HG02840 (cell line): ENCODE data around the gene ARHGEF39.
"Not testable (repeated sequence)": the region's sequence is repeated elsewhere in the genome, so short reads cannot be mapped to it uniquely, and the experiment has no call there.

ENCODE experiments used
- ATAC-seq: cut with Tn5 transposase; IDR thresholded peaks from one replicate; pipeline ENCODE4 v1.9.1; 2021; ENCODE audit warnings: mild to moderate bottlenecking, moderate library complexity, moderate number of reproducible peaks; ENCODE audit not compliant: unreplicated experiment, low FRiP score

ARHGEF39 gene

DNA sequence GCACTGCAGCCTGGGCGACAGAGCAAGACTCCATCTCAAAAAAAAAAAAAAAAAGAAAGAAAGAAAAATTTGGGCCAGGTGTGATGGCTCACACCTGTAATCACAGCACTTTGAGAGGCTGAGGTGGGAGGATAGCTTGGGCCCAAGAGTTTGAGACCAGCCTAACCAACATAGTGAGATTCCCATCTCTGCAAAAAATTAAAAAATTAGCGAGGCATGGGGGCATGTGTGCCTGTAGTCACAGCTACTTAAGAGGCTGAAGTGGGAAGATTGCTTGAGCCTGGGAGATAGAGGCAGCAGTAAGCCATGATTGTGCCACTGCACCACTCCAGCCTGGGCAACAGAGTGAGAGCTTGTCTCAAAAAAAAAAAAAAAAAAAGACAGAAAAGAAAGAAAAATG is 11.4 kb downstream of the ARHGEF39 start:
- no peak for ATAC-seq

DNA sequence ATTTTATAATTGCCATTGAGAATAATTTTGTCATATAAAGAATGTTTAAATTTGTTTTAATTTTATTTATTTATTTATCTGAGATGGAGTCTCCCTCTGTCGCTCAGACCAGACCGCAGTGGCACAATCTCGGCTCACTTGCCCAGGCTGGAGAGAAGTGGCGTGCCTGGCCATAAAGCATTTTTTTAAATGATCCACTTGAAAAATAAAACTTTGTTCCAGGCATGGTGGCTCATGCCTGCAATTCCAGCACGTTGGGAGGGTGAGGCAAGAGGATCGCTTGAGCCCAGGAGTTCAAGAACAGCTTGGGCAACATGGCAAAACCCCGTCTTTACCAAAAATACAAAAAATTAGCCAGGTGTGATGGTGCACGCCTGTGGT is 12.2 kb downstream of the ARHGEF39 start:
- ATAC-seq = no peak

DNA sequence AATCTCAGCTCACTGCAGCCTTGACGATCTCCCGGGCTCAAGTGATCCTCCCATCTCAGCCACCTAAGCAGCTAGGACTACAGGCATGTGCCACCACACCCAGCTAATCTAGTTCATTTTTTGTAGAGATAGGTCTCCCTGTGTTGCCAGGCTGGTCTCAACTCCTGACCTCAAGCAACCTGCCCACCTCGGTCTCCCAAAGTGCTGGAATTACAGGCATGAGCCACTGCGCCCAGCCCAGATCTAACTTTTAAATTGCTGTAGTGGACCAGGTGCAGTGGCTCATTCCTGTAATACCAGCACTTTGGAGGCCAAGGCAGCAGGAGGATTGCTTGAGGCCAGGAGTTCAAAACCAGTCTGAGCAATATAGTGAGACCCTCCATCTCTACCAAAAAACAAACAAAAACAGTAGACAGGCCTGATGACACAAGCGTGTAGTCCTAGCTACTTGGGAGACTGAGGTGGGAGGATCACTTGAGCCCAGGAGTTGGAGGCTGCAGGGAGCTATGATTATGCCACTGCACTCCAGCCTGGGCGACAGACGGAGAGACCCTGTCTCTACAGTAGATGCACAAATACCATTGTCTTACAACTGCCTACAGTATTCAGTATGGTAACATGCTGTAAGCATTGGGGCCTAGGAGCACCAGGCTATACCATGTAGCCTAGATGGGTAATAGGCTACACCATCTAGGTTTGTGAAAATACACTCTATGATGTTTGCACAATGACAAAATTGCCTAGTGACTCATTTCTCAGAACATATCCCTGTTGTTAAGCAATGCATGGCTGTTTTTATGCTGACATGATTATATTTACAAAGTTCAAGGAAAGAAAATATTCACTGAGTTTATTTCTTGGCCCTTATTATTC is 12.8 kb downstream of the ARHGEF39 start:
- ATAC-seq = no peak

GRCh38 chr9:35650341-35651158 is 14.4 kb downstream of the ARHGEF39 start, which contains the start of gene SIT1:
TSS of gene SIT1 (minus strand) at chr9:35650931. CDS start at chr9:35650853, 78 bp downstream.
- no peak for ATAC-seq

DNA sequence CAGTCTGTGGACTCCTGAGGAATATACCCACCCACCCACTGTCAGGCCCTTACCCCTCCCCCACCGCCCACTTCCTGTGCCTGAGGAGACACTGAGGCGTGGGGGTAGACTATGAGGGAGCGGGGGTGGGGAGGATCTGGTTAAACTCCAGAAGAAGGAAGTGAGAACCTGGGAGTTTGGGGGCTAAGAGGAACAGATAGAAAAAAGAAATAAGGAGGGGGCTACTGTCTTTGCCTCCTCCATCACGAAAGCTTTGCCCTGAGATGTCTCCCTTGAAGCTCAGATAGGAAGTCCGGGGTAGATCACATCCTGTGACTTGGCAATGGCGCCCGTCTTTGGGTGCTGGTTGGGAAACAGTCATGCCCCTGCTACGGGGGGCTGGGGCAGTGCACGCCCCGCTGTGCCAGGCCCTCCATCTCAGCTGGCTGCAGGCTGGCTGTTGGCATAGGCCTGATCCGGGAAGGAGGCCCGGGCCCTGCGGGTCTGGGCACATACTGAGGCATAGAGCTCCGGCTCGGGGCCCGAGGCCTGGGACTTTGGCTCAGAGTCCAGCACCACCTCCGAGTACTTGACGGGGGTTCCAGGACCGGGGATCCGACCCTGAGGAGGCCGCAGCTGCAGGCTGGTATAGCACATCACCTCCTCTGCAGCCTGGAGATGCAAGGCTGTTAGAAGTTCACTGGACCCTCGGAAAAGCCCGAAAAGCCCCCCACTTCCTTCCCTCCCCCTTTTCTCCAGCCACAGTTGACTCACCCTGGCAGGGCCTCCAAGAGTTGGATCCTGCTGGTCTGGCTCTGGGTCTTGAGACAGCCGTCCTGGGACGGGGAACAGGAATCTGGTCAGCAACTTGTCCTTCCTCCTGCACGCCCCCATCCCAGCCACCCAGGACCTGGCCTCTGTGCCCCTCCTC is 15.3 kb downstream of the ARHGEF39 start:
- ATAC-seq = no peak

GRCh38 chr9:35646533-35647265 is 18.3 kb downstream of the ARHGEF39 start:
- peak; percentile 72 for ATAC-seq

- ATAC-seq = no peak
These were observed 18.9 kb downstream of the ARHGEF39 start for GRCh38 chr9:35646153-35646532.

DNA sequence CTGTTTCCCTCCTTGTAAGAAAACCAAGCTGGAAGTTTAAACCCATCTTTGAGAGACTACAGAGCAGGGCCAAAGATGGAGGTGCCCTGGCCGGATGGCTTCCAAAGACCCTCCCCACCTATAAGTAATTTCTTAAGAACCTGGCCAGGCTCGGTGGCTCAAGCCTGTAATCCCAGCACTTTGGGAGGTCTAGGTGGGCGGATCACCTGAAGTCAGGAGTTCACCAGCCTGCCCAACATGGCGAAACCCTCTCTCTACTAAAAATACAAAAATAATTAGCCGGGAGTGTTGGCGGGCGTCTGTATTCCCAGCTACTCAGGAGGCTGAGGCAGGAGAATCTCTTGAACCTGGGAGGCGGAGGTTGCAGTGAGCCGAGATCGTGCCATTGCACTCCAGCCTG is 19.3 kb downstream of the ARHGEF39 start:
- ATAC-seq = not testable (repeated sequence)

DNA sequence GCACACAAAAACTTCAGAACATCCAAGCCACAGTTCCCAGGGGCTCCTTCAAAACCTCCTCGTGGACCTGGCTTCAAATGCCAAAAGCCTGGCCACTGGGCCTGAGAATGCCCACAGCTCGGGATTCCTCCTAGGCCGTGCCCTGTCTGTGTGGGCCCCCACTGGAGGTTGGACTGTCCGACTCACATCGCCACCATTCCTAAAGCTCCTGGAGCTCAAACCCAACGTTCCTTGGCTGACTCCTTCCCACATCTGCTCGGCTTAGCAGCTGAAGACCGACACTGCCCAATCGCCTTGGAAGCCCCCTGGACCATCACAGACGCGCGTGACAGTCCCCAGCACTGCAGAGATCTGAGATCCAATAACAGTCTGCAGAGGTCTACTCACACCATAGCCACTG is 21.9 kb downstream of the ARHGEF39 start:
- ATAC-seq = no peak

DNA sequence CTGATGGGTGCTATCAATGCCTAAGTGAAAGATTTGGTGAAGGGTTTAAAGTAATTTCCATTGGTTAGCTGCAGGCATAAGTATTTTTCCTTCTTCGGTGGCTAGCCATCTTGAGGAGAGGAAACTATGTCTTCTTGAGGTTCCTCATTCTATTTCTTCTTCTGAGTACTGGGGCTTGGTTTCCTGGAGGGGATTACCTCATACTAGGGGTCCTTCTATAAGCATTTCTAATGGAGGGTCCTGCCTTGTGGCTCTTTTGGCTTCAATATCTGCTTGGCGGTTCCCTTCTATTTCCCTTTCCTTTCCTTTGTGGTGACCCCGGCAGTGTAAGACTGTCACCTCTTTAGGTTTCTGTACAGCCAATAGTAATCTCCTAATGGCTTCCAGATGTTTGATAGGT is 23.5 kb downstream of the ARHGEF39 start:
- ATAC-seq = not testable (repeated sequence)

- ATAC-seq = not testable (repeated sequence)
These were observed 24.6 kb downstream of the ARHGEF39 start for GRCh38 chr9:35640431-35640830.

- no peak for ATAC-seq
These were observed 25.4 kb downstream of the ARHGEF39 start for GRCh38 chr9:35639631-35640030.

- ATAC-seq = not testable (repeated sequence)
These were observed 25.8 kb downstream of the ARHGEF39 start for GRCh38 chr9:35639225-35639624.

GRCh38 chr9:35638751-35639150 is 26.2 kb downstream of the ARHGEF39 start:
- ATAC-seq = not testable (repeated sequence)

- not testable (repeated sequence) for ATAC-seq
These were observed 27.5 kb downstream of the ARHGEF39 start for GRCh38 chr9:35637427-35637955.

DNA sequence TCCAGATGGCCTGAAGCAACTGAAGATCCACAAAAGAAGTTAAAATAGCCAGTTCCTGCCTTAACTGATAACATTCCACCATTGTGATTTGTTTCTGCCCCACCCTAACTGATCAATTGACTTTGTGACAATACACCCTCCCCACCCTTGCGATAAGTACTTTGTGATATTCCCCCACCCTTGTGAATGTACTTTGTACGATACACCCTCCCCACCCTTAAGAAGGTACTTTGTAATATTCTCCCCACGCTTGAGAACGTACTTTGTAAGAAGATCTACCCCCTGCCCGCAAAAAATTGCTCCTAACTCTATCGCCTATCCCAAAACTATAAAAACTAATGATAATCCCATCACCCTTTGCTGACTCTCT is 28.1 kb downstream of the ARHGEF39 start:
- ATAC-seq = not testable (repeated sequence)

DNA sequence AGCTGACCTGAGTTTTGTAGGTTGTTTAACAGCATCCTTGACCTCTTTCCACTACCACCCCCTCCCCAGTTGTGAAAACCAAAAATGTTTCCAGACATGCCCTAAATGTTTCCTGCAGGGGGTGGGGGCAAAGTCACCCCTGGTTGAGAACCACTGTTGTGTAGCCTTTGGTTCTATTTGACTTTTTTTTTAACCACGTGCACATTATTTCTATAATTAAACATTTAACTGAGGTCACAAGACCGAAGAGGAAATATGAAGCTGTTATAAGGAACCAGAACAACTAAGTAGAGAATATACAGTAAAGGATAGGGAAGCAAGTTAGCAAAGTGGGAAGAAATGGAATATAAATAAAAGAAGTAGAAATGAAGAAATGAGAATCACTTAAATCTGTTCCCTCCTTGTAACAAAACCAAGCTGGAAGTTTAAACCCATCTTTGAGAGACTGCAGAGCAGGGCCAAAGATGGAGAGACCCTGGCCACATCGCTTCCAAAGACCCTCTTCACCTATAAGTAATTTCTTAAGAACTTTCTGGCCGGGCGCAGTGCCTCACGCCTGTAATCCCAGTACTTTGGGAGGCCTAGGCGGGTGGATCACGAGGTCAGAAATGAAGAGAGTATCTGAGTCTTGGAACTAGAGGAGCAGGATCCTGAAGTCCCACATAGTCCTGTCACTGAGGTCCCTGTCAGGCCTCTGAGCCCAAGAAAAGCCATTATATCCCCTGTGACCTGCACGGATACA is 28.7 kb downstream of the ARHGEF39 start:
- ATAC-seq = no peak

DNA sequence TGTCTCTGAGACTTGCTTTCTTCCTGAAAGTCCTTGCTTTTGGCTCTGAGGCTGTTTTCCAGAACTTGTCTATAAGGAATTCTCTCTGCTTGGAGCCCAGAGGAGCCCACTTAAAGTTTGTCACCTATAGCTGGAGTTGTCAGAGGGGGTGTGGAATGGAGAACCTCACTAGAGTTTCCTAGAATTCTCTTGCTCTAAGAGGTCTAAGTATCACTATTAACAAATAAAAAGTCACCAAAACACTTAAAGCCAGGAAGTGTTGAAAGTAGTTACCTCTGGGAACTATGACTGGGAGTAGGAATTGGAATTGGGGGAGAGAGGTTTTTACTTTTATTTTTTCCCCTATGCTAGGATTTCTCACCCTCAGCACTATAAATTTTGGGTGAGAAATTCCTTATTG is 29.3 kb downstream of the ARHGEF39 start:
- no peak for ATAC-seq

- no peak for ATAC-seq
These were observed 35.4 kb downstream of the ARHGEF39 start for GRCh38 chr9:35629597-35629996.
